HepG2 (cell line): ENCODE data around the gene UGGT1. TPM values are rescaled to one million over a fixed set of nuclear protein-coding genes. Genes with fewer than 3 reads are reported as not detected.
A peak's percentile ranks its signal among the peaks of the same experiment; 100 is the strongest.

Experiments
- BORCS8-MEF2B ChIP-seq: sonication (generic); formaldehyde crosslinking; IDR thresholded peaks from 2 replicates; pipeline ENCODE4 v1.8.0; 2022; ENCODE audit warnings: mild to moderate bottlenecking, missing genetic modification reagents
- GATAD1 ChIP-seq: IDR thresholded peaks from 2 replicates; pipeline ENCODE4 v1.6.1; 2016; ENCODE audit warnings: missing genetic modification reagents, missing compliant biosample characterization
- HNF4A ChIP-seq: sonication (generic); formaldehyde crosslinking; IDR thresholded peaks from 2 replicates; pipeline ENCODE4 v1.4.0; 2020; ENCODE audit warnings: missing genetic modification reagents
- MAFK ChIP-seq, 2 experiments: IDR thresholded peaks in 1 of 2; conservative IDR thresholded peaks in 1 of 2; 2 replicates each; pipeline ENCODE4 v1.6.1; 2011; ENCODE audit warnings: improper control_type of control experiment in 2 of 2, low read length in 2 of 2
- PCBP2 ChIP-seq: fragments of 200-400 bp; formaldehyde crosslinking; optimal IDR thresholded peaks from 2 replicates; pipeline ENCODE3; 2018; ENCODE audit warnings: low read length, low read depth; ENCODE audit not compliant: poor library complexity, severe bottlenecking
- REPIN1 ChIP-seq: sonication (generic); formaldehyde crosslinking; IDR thresholded peaks from 2 replicates; pipeline ENCODE4 v1.8.0; 2022; ENCODE audit warnings: missing genetic modification reagents, low read depth, mild to moderate bottlenecking, borderline replicate concordance
- SOX13 ChIP-seq, 3 experiments: fragments of 450-650 bp in 1 of 3; sonication (generic) in 1 of 3; formaldehyde crosslinking in 1 of 3; IDR thresholded peaks in 2 of 3; conservative IDR thresholded peaks in 1 of 3; 2 replicates each; pipeline versions ENCODE4 v1.5.0 to v1.6.1; 2016 to 2020; ENCODE audit warnings: antibody characterized with exemption in 1 of 3, mild to moderate bottlenecking in 1 of 3, missing compliant biosample characterization in 1 of 3, missing genetic modification reagents in 1 of 3, moderate library complexity in 1 of 3
- TP53 ChIP-seq: sonication (generic); formaldehyde crosslinking; conservative IDR thresholded peaks from 2 replicates; pipeline ENCODE4 v1.4.0; 2020; ENCODE audit warnings: missing genetic modification reagents
- XRCC5 ChIP-seq: fragments of 200-400 bp; formaldehyde crosslinking; optimal IDR thresholded peaks from 2 replicates; pipeline ENCODE3; 2017; ENCODE audit warnings: mild to moderate bottlenecking, low read length
- ZNF143 ChIP-seq: sonication (generic); formaldehyde crosslinking; IDR thresholded peaks from 2 replicates; pipeline ENCODE4 v1.4.0; 2020; ENCODE audit warnings: missing genetic modification reagents
- ZNF274 ChIP-seq: sonication (generic); formaldehyde crosslinking; IDR thresholded peaks from 2 replicates; pipeline ENCODE4 v1.5.1; 2020; ENCODE audit warnings: mild to moderate bottlenecking, missing genetic modification reagents
- ZNF335 ChIP-seq: sonication (generic); formaldehyde crosslinking; IDR thresholded peaks from 2 replicates; pipeline ENCODE4 v1.4.0; 2020; ENCODE audit warnings: missing genetic modification reagents
- ZNF484 ChIP-seq: sonication (generic); formaldehyde crosslinking; IDR thresholded peaks from 2 replicates; pipeline ENCODE4 v1.5.1; 2020; ENCODE audit warnings: mild to moderate bottlenecking, low read depth, missing genetic modification reagents, borderline replicate concordance
- ZNF543 ChIP-seq: sonication (generic); formaldehyde crosslinking; IDR thresholded peaks from 2 replicates; pipeline ENCODE4 v1.4.0; 2020; ENCODE audit warnings: mild to moderate bottlenecking, missing genetic modification reagents
- ZNF572 ChIP-seq: sonication (generic); formaldehyde crosslinking; IDR thresholded peaks from 2 replicates; pipeline ENCODE4 v1.5.1; 2020; ENCODE audit warnings: mild to moderate bottlenecking, missing genetic modification reagents
- ZNF577 ChIP-seq: sonication (generic); formaldehyde crosslinking; IDR thresholded peaks from 2 replicates; pipeline ENCODE4 v1.4.0; 2020; ENCODE audit warnings: mild to moderate bottlenecking, low read depth, missing genetic modification reagents, borderline replicate concordance
- ZNF614 ChIP-seq: IDR thresholded peaks from 2 replicates; pipeline ENCODE4 v1.6.1; 2018; ENCODE audit warnings: missing biosample characterization, missing genetic modification reagents, inconsistent platforms, borderline replicate concordance
- ZSCAN21 ChIP-seq: sonication (generic); formaldehyde crosslinking; IDR thresholded peaks from 2 replicates; pipeline ENCODE4 v1.8.0; 2022; ENCODE audit warnings: mild to moderate bottlenecking, missing genetic modification reagents, moderate library complexity, borderline replicate concordance
- polyA plus RNA-seq, 8 experiments: library from polyadenylated mRNA; depleted of rRNA in 3 of 8; stranded (reverse) in 7 of 8; unstranded in 1 of 8; fragments of >200 nt; fragmentation: Illumina TruSeq in 4 of 8; extraction: Trizol in 4 of 8; gene quantifications; 2 replicates each; pipeline versions ENCODE4 v1.2.1 to v1.2.3, GENCODE V29; 2011 to 2016; ENCODE audit warnings: low read depth in 4 of 8, missing spikeins in 1 of 8, mixed read lengths in 1 of 8; ENCODE audit not compliant: insufficient read depth in 1 of 8
- total RNA-seq, 5 experiments: library from RNA; depleted of rRNA; stranded (reverse); fragments of >200 nt; fragmentation: Illumina TruSeq; extraction: Trizol; gene quantifications; 2 replicates each; pipeline ENCODE4 v1.2.3, GENCODE V29; 2016; ENCODE audit warnings: low read depth in 1 of 5
- TF ChIP-seq, protein P1 (sequence below): sonication (generic); formaldehyde crosslinking; IDR thresholded peaks from 2 replicates; pipeline ENCODE4 v1.5.0; 2020; ENCODE audit warnings: missing genetic modification reagents
- TF ChIP-seq, protein P2 (sequence below): sonication (generic); formaldehyde crosslinking; IDR thresholded peaks from 2 replicates; pipeline ENCODE4 v1.4.0; 2020; ENCODE audit warnings: missing genetic modification reagents
- TF ChIP-seq, protein P3 (sequence below): IDR thresholded peaks from 2 replicates; pipeline ENCODE4 v1.6.1; 2016; ENCODE audit warnings: control low read depth
- TF ChIP-seq, protein P4 (sequence below): sonication (generic); formaldehyde crosslinking; IDR thresholded peaks from 2 replicates; pipeline ENCODE4 v1.4.0; 2020; ENCODE audit warnings: missing genetic modification reagents

Gene UGGT1
- total and polyA plus RNA-seq, 2 of the 13 experiments (the other 11 are each of a cell fraction or from before 2014, with no cell fraction given), result 35.8 to 83.2 TPM

DNA sequence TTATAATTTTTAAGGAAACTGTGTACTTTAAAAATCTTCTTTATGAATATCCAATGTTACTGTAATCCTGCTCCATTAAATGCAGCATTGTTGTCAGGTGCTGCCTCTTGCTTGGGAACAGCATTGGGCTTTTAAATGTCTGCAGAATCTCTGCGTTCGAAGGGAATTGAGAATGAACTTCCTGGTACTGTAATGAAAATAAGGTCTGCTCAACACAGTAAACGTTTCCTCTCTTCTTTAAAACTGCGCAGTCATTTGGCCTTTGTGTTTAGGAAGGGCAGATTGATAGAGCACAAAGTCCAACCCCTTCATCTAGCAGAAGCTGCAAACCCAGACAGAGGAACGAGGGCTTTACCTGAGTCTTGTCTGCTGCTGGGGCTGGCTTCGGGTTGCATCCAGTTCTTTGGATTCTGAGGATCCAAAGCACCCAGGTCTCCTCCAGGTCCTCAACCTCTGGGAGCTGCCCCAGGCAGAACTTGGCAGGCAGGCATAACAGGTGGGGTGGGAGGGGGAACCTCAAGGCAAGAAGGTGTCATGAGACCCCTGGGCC is 104.5 kb downstream of the UGGT1 start (continued):
- TF ChIP-seq SOX13 (IDR thresholded peaks at IDR 0.05) (no peak), SOX13 (CRISPR knock-in tag; conservative IDR thresholded peaks at IDR 0.05 in 1 of 2, IDR thresholded peaks at IDR 0.05 in 1 of 2) (peak in 1 of 2 experiments; percentile 79; a peak in 1 of 4 replicates), TP53 (no peak), ZSCAN21 (no peak), ZNF484 (no peak), ZNF274 (CRISPR knock-in tag) (no peak), MAFK (conservative IDR thresholded peaks at IDR 0.05 in 1 of 2, IDR thresholded peaks at IDR 0.05 in 1 of 2; ENCODE audit: low read length in 2 of 2) (peak; percentile 80 to 91), XRCC5 (peak; percentile 46), BORCS8-MEF2B (CRISPR knock-in tag) (no peak), ZNF572 (CRISPR knock-in tag) (no peak), ZNF614 (CRISPR knock-in tag) (peak; percentile 87), HNF4A (CRISPR knock-in tag) (peak; percentile 94), ZNF577 (CRISPR knock-in tag) (no peak), ZNF543 (CRISPR knock-in tag) (no peak), ZNF335 (peak; percentile 43; the same call in 1 of the 2 replicates), GATAD1 (CRISPR knock-in tag) (peak; percentile 52; the same call in 1 of the 2 replicates), ZNF143 (CRISPR knock-in tag) (no peak), PCBP2 (no peak), REPIN1 (CRISPR knock-in tag) (no peak)
- TF ChIP-seq, protein P1, sequence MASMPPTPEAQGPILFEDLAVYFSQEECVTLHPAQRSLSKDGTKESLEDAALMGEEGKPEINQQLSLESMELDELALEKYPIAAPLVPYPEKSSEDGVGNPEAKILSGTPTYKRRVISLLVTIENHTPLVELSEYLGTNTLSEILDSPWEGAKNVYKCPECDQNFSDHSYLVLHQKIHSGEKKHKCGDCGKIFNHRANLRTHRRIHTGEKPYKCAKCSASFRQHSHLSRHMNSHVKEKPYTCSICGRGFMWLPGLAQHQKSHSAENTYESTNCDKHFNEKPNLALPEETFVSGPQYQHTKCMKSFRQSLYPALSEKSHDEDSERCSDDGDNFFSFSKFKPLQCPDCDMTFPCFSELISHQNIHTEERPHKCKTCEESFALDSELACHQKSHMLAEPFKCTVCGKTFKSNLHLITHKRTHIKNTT (CRISPR knock-in tag), result no peak
- TF ChIP-seq, protein P2, sequence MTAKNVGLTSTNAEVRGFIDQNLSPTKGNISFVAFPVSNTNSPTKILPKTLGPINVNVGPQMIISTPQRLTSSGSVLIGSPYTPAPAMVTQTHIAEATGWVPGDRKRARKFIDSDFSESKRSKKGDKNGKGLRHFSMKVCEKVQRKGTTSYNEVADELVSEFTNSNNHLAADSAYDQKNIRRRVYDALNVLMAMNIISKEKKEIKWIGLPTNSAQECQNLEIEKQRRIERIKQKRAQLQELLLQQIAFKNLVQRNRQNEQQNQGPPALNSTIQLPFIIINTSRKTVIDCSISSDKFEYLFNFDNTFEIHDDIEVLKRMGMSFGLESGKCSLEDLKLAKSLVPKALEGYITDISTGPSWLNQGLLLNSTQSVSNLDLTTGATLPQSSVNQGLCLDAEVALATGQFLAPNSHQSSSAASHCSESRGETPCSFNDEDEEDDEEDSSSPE (CRISPR knock-in tag), result peak; percentile 58; the same call in 1 of the 2 replicates
- TF ChIP-seq, protein P3, sequence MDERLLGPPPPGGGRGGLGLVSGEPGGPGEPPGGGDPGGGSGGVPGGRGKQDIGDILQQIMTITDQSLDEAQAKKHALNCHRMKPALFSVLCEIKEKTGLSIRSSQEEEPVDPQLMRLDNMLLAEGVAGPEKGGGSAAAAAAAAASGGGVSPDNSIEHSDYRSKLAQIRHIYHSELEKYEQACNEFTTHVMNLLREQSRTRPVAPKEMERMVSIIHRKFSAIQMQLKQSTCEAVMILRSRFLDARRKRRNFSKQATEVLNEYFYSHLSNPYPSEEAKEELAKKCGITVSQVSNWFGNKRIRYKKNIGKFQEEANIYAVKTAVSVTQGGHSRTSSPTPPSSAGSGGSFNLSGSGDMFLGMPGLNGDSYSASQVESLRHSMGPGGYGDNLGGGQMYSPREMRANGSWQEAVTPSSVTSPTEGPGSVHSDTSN, result no peak
- TF ChIP-seq, protein P4, sequence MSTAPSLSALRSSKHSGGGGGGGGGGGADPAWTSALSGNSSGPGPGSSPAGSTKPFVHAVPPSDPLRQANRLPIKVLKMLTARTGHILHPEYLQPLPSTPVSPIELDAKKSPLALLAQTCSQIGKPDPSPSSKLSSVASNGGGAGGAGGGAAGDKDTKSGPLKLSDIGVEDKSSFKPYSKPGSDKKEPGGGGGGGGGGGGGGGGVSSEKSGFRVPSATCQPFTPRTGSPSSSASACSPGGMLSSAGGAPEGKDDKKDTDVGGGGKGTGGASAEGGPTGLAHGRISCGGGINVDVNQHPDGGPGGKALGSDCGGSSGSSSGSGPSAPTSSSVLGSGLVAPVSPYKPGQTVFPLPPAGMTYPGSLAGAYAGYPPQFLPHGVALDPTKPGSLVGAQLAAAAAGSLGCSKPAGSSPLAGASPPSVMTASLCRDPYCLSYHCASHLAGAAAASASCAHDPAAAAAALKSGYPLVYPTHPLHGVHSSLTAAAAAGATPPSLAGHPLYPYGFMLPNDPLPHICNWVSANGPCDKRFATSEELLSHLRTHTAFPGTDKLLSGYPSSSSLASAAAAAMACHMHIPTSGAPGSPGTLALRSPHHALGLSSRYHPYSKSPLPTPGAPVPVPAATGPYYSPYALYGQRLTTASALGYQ (CRISPR knock-in tag), result no peak; the same call in 1 of the 2 replicates
